ENCODE results near the gene RPS19.

Gene RPS19

GRCh38 chr19:41859618-41860418, at the start of gene RPS19:
Gene RPS19, plus strand, starts transcription at chr19:41860255. Its CDS starts 520 bp downstream, at chr19:41860775.
- DNase-seq (ENCODE audit: low spot score), result peak; percentile 99

DNA sequence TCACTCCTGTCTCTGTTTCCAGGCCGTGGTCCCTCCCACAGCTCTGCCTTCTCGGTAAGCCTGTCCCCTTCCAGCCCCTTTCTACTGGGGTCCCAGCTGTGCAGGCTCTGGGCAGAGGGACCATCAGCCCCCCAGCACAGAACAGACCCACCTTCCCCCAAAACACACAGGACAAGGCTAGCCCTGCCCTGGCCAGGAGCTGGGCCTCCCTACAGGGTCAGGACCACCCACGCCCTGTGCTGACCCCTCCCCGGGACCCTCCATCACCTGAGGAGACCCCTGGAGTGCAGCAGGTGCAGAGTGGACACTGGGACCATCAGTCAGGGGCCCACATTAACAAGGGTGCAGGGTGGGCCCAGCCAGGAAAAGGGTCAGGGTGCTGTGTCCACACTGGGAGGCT, 49.8 kb upstream of the RPS19 start:
- no peak for DNase-seq (ENCODE audit: low spot score)

DNA sequence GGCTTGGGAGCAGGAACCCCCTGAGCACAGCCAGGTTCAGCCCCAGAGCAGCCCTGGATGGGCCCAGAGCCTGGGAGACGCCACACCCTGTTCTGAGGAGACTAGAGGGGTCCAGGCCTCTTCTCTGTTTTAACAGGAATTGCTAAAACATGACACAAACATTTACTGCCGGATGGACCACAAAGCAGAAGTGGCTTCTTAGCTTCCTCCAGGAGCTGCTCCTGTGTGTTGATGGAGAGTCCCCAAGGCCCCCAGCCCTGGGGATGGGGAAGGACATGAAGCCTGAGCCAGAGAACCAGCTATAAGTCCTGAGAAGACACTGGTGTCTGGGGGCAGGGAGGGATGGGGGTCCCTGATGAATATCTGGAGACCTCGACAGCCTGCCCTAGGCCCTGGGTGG, 49.0 kb upstream of the RPS19 start:
- no peak for DNase-seq (ENCODE audit: low spot score)

DNA sequence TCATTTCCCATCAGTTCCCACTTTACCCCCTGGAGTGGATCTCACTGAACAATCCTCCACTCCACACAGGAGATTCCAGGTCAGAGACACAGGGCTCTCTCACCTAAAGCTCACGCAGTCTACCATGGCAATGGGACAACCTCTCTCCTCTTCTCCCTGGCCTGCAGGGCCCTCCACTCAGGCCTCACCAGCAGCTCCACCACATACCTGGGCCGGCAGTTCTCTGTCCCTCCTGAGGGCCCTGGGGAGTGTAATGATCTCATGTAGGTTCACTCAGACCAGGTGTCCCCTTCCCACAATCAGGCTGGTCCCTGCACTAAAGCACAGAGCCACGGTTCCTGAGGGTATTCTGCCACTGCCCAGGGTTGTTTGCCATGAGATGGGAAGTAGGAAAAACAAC, 48.1 kb upstream of the RPS19 start:
- no peak for DNase-seq (ENCODE audit: low spot score)

DNA sequence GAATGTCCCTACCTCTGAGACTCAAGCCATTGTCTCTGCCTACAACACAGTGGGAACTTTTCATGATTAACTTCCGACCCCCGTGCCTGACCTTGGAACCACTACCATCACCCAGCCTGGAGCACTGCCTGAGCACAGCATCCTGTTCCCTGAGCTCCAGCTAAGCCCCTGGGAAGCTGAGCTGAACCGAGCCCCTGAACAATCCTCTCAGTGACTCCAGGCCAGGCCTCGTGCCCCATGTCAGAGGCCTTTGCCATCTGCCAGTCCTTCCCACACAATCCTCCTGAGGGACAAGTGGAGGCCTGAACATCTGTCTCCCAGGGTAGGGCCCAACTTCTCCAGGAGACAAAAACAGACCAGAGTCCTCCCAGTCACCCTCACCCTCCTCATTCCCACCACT, 46.1 kb upstream of the RPS19 start:
- DNase-seq (ENCODE audit: low spot score), result no peak

GRCh38 chr19:41815301-41815700, 44.8 kb upstream of the RPS19 start:
- DNase-seq (ENCODE audit: low spot score), result no peak

DNA sequence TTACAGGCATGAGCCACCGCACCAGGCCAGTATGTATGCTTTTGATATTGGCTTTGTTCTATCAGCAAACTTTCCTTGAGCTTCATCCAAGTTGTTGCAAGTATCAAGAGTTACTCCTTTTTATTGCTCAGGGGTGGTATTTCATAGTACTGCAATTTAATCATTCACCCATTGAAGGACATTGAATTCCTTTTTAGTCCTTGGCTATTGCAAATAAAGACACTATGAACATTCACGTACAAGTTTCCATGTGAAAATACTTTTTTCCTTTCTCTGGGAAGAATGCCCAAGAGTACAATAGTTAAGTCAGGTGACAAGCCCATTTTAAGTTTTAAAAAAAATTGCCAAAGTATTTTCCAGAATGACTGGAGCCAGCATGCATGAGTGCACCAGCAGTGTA, 43.3 kb upstream of the RPS19 start:
- no peak for DNase-seq (ENCODE audit: low spot score)

DNA sequence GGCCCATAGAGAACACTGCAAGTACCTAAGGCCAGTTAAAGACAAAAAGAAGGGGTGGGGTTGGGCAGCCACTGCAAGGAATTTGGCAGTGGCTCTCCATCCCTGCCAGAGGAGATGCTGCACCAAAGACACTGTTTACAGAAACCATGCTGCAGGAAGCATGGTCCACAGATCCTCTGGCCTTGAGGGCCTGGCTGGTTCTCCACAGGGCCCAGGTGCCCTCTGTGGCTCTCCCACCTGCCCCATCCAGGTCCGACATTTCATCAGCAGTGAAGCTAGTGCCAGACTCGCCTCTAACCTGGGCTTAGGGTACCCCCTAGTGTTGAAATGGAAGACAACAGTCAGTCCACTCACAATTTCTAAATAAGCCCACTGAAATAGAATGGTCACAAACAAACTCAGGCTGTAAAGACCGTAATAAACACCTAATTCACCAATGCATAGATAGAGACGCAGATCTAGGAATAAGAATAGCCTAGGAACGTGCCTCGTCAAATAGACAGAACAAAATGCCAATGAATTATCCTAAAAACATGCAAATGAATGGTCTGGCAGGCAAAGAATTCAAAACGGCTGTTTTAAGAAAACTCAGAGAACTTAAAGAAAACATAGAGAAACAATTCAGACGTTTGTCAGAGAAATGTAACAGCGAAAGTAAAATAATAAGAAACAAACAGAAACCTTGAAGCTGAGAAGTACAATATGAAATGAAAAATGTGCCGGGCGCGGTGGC, 38.9 kb upstream of the RPS19 start:
- peak; percentile 69 for DNase-seq (ENCODE audit: low spot score)

- no peak for DNase-seq (ENCODE audit: low spot score)
These were observed 21.9 kb upstream of the RPS19 start for GRCh38 chr19:41837981-41838708.

DNA sequence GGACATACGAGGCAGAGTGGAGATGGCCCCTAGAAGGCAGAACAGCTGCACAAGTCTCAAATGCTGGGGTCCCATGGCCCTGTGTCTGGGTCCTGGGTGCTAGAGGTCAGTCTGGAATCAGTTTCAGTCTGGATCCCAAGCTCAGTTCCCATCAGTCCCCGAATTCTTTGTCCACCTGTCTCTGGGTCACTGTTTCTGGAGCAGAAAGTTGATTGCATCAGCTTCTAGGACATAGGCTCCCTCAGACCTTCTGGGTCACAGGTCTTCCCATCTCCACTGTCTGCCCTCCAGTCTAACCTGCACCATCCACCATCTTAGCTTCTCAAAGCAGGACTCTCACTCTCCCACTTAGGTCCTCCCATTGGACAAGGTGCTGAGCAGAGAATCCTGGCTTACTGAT, 20.8 kb upstream of the RPS19 start:
- no peak for DNase-seq (ENCODE audit: low spot score)

DNA sequence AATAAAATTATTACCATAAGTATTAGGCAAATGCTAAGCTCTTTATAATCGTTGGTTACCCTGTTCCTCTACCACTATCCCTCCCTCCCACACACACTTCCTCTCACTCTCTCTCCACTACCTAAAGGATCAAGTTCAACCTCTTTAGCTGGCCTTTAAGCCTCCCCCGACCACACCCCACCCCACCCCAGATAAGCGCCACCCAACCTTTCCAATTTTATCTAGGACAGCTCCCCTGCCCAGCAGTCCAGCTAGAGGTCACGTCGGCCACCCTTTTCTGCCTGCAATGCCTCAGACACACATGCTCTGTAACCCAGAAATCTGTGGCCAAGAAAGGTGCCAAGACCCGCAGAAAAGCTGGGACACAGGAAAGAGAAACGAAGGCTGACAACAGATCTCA, 16.7 kb upstream of the RPS19 start:
- DNase-seq (ENCODE audit: low spot score), result no peak

GRCh38 chr19:41844601-41845000, 15.5 kb upstream of the RPS19 start, which contains the start of gene LYPD4:
Gene LYPD4, minus strand, starts transcription at chr19:41844683. Its CDS starts 5,398 bp downstream, at chr19:41839285.
- no peak for DNase-seq (ENCODE audit: low spot score)

- DNase-seq (ENCODE audit: low spot score), result no peak
These were observed 15.2 kb upstream of the RPS19 start, which contains the start of gene DMRTC2 for GRCh38 chr19:41845001-41845050. Gene DMRTC2, plus strand, starts transcription at chr19:41845042. Its CDS starts 2,387 bp downstream, at chr19:41847429.

- DNase-seq (ENCODE audit: low spot score), result no peak
These were observed 14.9 kb upstream of the RPS19 start for GRCh38 chr19:41845051-41845590.

GRCh38 chr19:41847351-41848105, 12.5 kb upstream of the RPS19 start:
- DNase-seq (ENCODE audit: low spot score), result no peak

- no peak for DNase-seq (ENCODE audit: low spot score)
These were observed 11.4 kb upstream of the RPS19 start for GRCh38 chr19:41848666-41849065.

DNA sequence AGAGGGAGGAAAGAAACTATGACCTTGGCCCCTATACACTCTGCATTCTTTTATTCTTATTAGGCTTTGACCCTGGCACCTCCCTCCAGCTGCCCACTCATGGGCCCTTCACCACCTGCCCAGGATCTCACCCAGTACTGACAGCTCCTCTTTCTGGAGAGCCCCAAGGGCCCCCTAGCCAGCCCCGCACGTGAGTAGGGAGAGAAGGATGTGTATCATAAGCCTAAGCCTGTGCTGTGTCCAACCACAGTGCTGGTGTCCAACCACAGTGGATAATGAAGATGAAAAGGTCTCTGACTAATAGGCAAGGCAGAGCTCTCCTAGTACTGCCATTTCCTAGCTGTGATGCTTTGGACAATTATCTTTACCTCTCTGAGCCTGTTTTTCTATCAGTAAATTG, 11.0 kb upstream of the RPS19 start:
- no peak for DNase-seq (ENCODE audit: low spot score)

DNA sequence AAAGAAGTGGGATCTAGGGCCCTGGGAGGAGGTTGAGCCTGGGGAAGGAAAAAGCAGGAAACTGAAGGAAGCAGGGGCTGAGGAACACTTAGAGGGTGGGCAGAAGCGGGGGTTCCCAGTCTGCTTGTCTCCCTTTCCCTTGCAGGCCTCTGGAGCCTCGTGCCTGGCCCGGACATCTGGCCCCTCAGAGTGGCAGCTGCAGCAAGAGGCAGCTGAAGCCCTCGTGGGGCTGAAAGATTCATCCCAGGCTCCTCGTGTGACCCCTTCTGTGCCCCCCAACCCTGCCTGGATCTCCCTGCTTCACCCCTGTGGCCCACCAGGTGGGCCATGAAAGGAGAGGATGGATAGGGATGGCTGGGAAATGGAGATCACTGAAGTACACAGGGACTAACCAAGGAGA, 9.7 kb upstream of the RPS19 start:
- no peak for DNase-seq (ENCODE audit: low spot score)

- no peak for DNase-seq (ENCODE audit: low spot score)
These were observed 8.6 kb upstream of the RPS19 start for GRCh38 chr19:41851456-41851855.

DNA sequence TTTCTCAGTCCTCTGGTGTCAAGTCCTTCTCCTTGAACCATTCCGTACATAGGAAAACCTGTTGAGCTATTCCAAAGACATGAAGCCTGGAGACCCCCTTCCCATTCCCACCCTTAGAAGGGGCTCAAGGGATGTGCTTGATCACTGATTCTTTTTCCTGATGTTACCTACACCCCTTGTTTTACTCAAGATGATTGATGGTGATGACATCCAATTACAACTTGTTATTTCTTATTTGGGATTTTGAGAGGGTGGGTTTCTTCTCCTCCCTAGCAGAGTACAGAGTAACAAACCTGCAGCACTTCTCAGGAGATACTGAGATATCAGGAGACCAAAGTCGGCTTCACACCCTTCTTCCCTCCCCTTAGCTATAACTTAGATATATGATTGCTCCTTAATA, 6.7 kb upstream of the RPS19 start:
- DNase-seq (ENCODE audit: low spot score), result no peak

GRCh38 chr19:41853768-41854167, 6.3 kb upstream of the RPS19 start:
- no peak for DNase-seq (ENCODE audit: low spot score)

- no peak for DNase-seq (ENCODE audit: low spot score)
These were observed 840 bp upstream of the RPS19 start for GRCh38 chr19:41859213-41859617.

Measured in SW480 (cell line).